NCI-H146 (cell line): Measurements from ENCODE around the gene NLRC4.
"Not testable (repeated sequence)": the region's sequence is repeated elsewhere in the genome, so short reads cannot be mapped to it uniquely, and the experiment has no call there.

ENCODE experiments used
- DNase-seq: peaks from one replicate; lab custom pipeline; 2025; lab: John Stamatoyannopoulos, UW

Gene NLRC4

DNA sequence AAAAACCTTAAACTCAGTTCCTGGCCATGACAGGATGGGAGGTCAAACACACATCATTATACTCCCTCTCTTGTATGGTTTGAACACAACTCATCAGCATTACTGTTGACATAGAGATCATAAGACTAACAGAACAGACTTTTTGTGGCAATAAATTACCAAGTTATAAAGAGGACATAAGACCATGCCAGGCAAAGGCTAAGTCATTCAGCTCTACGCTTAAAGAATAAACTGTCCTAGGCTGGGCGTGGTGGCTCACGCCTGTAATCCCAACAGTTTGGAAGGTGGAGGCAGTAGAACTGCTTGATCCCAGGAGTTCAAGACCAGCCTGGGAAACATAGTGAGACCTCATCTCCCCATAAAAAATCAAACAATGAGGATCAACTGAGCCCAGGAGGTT lies 16.4 kb downstream of the NLRC4 start:
- DNase-seq, result no peak

DNA sequence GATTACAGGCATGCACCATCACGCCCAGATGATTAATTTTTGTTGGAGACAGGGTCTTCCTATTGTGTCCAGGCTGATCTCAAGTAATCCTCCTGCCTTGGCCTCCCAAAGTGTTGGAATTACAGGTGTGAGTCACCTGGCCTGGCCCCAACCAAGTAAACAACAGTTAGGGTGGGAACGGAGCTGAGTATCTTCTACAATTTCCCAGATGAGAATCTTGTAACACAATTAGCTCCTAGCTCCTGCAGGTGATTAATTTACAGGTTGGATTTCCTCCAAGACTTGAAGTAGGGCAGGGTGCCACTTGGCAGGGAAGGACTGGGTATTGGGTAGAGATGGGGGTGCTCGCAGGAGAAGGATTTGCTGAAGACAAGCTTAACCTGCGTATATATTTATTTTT lies 17.8 kb downstream of the NLRC4 start:
- DNase-seq, result no peak

DNA sequence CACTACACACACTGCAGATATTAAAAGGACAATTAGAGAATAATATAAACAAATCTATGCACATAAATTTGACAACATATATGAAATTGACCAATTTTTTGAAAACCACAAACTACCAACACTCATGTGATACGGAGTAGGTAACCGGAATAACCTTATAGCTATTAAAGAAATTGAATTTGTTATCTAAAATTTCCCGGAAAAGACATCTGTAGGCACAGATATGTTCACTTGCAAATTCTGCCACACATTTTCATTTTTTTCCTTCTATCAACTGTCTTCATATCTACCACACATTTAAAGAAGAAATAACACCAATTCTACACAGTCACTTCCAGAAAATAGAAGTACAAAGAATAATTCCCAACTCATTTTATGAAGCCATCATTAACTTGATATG lies 22.4 kb downstream of the NLRC4 start:
- no peak for DNase-seq

DNA sequence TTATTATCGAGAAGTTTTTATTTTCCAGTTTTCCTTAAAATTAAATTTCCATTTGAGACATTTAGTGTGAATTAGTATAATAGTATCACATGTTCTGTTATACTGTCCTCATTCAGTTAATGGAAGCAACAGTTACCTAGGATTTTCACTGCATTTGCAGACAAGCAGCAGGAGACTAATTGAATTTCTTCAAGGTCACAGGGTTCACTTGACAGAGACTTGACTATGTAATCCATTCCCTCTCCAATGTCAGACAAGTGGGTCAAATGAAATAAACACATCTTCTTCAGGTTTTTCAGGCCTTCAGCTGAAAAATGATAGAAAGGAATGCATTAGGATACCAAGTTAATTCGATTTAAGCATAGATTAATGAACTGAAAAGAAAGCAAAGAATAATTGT lies 26.7 kb downstream of the NLRC4 start:
- no peak for DNase-seq

DNA sequence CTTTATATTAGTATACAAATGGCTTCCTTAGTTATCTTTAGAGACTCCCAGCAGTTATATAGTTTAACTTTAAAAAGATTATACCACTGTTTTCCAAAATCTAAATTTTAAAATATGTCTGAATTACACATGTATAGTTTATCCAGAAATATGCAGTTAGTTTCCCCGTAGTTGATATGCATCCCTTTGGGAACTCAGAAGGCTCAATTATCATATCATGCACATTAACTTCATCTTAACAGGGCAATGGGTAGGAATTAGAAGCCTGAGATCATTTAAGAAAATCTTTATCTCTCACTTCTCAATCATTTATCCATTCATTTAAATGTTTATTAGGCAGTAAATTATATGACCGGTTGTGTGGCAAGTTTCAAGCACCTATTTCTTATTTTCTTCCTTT lies 27.2 kb downstream of the NLRC4 start:
- DNase-seq, result no peak

DNA sequence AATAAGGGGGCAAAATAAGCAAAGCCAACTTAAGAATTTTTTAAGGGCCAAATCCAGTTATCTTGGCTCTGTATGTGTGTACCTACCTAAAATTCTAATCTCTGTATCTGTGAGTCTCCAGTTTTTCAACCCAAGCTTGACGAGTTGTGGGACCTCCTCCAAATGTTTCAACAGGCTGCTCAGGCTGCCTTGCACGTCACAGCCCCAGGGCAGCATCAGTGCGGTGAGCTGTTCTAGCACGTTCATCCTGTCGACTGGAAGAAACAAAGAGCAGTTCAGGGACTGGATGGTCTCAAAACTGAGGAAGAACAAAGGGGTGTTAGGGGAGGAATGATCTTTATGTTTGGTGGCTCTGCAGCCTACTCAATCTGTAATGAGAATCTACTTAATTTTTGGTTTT lies 29.4 kb downstream of the NLRC4 start:
- no peak for DNase-seq

DNA sequence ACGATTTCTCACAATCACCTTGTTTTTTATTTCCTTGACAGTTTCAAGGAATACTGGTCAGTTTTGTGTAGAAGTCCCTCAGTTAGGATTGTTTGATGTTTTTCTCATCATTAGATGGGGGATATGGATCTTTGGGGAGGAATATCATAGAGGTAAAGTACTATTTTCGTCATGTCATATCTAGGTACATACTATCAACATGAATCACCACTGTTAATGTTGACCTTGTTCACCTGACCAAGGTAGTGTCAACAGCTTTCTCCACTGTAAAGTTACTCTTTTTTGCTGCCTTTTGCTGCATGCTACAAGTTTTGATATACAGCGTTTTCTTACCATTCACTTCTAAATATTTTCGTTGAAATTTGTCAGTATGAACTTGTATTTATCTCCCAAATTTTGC lies 32.7 kb downstream of the NLRC4 start:
- no peak for DNase-seq

DNA sequence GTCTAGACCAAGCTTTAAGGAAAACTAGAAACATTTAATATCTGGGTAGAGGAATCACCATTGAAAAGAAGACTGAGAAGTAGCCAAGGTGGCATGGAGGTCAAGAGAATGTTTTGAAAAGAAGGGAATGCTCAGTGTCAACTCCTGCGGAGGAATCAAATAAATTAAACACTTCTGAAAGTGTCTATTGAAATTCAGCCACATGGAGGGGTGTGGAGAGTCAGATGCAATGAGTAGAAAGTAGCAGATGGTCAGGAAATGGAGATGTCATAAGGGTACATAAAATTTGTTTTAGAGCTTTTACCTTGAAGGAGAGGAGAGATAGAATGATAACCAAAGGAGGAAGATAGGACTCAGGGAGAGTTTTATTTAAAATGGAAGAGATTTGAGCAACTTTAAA lies 35.1 kb downstream of the NLRC4 start:
- no peak for DNase-seq

DNA sequence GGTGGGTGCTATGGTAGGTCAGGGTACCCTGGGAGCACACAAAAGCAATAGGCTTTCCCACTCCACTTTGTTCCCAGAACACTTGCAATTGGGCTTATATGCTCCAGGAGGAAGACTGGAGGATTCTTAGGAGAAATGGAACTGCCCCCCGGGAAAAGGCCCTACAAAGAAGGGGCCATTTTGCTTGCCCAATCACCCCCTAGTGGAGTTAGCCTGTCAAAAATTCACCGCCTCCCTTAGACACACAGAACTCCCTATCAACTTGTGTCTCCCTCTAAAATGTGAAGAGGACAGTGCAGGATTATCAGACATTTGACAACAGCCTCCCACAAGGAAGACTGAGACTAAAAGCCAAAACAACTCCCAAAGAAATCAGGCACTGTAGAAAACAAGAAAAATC lies 36.5 kb downstream of the NLRC4 start:
- DNase-seq, result no peak

DNA sequence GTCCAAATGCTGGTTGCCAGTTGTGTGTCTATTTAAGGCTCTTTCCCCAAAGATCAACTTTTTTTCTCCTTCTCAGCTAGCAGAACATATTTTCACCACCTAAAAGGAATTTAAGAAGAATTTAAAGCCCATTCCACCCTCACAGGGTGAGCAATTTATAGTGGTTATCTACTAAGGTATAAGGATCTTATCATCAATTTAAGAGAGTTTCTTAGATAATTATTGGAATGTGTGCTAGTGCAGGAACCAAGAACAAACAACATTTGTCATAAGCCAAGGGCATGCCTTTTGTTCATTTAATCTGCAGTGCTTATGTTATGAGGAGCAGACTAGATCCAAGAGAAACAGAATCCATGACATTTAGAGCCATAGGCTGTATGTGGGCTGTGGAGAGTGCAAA lies 37.2 kb downstream of the NLRC4 start:
- DNase-seq, result no peak

DNA sequence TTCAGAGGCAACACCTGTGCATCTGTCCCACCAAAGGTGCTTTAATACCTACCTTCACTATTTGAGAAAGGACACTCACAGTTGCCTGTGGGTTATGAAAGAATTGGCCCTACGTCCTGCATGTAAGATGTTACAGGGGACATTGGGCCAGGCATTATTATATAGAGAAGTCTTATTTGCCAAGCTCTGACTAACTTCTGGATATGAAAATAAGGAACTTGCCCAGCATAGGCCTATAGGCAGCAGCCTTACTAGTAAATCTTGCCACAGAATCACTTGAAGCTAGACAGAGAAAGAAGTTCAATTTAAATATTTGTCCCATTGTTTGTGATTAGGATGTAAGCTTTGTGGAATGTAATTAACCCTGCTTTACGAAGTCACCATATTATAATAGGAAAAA lies 41.7 kb downstream of the NLRC4 start:
- no peak for DNase-seq

DNA sequence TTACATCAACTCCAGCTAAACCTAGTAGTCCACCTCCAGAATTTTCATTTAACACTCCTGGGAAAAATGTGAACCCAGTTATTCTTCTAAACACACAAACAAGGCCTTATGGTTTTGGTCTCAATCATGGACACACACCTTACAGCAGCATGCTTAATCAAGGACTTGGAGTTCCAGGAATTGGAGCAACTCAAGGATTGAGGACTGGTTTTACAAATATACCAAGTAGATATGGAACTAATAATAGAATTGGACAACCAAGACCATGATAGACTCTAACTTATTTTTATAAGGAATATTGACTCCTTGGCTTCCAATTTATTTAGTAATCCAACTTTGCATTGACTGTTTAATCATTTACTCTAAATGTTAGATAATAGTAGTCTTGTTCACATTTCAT lies 44.2 kb downstream of the NLRC4 start:
- no peak for DNase-seq

DNA sequence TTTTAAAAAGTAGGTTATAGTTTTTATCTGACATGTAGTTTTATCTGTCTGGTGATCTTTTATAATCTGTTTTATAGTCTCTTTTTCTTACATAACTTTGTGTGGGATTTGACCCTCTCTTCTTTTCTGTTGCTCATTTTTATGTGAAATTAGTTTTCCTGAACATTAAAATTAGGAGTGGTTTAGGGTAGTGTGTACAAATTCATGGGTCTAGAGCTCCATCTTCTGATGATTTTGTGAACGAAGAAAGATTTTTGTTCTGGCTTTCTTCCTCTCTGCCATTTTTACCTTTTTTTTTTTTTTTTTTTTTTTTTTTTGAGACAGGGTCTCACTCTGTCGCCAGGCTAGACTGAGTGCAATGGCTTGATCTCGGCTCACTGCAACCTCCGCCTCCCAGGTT lies 52.4 kb downstream of the NLRC4 start:
- no peak for DNase-seq

DNA sequence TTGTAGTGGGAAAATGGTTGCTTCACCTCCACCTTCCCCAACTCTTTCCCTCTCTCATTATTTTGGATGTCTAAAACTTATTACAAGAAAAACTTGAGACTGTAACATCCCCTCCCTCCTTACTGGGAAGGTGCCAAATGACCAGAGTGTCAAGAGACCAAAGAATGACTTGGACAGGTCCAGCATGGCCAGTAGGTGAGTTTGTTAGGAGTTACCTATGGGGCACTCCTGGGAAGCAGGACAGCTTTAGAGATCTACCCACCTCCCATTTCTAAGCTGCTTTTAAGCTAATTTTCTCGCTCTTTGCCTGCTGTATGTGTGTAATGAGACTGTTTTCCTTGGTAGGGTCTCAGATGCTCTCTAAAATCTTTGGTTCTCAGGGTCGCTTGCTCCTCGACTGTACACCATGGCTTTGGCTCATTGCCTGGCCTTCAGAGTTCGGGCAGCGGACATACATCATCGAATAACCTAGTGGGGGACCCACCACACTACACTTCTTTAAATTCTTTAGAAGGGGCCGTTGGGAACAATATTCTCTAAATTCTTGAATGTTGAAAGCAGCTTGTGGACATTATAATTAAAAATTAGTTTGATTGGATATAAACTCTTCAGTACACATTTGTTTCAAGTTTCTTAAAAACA lies 53.8 kb downstream of the NLRC4 start:
- no peak for DNase-seq

DNA sequence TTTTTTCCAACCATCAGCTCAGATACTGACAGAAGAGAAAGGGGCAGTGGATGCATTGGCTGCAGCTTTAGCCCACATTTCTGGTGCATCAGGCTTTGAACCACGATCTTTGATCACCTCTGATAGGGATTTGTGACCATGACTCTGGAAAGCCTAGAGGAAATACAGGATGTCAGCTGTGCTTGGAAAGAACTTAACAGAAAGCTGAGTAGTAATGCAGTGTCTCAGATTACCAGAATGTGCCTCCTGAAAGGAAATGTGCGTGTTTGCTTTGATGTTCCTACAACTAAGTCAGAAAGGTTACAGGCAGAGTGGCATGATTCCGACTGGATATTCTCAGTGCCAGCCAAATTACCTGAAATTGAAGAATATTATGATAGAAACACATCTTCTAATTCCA lies 61.3 kb downstream of the NLRC4 start:
- DNase-seq, result not testable (repeated sequence)

DNA sequence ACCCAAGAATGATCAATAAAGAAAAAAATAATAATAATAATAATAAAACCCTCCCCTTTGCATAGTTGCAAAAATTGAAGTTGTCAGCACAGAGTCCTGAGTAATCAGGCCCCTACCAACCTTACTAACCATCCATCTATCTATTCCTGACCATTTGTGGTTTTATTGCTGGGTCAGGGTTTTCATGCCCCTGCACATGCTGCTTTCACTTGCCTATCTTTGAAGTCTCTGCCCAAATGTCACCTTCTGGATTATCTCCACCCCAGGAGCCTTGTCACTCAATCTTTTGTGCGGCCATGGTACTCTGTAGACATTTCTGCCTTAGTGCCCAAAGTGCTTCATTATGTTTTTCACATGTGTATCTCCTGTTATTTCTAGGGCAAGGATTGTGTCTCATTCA lies 63.9 kb downstream of the NLRC4 start:
- no peak for DNase-seq

DNA sequence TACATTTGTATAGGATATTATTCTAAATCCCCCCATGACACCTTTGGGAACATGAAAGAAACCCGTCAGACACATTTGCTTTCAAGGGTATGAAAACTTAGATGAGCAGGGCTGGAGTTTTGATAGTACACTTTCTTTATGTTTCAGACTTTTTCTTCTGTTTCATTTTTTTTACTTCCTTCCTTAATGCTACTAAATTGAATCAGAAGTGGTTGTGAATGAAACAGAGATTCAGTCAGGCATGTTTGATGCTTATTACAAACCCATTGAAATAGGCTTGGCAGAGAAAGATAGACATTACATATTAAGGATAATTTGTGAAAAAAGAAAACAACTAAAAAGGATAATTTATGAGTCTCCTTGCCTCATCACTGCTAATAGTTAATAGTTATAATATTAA lies 72.3 kb downstream of the NLRC4 start:
- DNase-seq, result no peak

DNA sequence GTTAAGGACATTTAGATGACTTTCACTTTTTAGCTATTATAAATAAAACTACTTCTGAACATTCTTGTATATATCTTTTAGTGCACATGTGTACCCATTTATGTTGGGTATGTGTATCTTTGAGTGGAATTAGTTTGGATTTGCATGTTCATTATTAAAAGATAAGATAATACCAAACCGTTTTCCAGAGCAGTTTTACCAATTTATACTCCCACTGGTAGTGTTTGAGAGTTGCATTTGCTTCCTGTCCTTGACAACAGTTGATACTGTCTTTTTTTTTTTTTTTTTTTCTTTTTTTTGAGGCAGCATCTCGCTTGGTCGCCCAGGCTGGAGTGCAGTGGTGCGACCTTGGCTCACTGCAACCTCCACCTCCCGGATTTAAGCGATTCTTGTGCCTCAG lies 75.7 kb downstream of the NLRC4 start:
- DNase-seq, result no peak

DNA sequence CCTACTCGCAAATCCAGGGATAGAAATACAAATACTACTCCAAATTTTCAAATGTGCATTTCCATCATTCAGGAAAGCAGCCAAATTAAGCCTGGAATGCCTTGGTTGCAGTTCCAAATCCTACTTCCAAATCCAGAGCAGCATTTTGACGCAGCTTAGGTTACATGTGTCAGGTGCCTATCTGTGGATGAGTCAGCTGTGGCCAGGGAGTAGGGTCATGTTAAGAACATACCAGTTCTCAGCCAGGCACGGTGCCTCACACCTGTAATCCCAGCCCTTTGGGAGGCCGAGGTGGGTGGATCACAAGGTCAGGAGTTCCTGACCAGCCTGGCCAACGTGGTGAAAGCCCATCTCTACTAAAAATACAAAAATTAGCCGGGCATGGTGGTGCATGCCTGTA lies 82.0 kb downstream of the NLRC4 start:
- DNase-seq, result no peak
